VCaP (cell line): Measurements from ENCODE around the gene TAGLN2.

ENCODE experiments used
- H3K27ac ChIP-seq: fragments of 450-650 bp; 2 replicates; pipeline ENCODE4 v1.5.1; 2017
- TF ChIP-seq, protein P1 (sequence below): fragments of 450-650 bp; conservative IDR thresholded peaks from 2 replicates; pipeline ENCODE4 v1.5.1; 2017; ENCODE audit warnings: mild to moderate bottlenecking, moderate library complexity

Gene TAGLN2

DNA sequence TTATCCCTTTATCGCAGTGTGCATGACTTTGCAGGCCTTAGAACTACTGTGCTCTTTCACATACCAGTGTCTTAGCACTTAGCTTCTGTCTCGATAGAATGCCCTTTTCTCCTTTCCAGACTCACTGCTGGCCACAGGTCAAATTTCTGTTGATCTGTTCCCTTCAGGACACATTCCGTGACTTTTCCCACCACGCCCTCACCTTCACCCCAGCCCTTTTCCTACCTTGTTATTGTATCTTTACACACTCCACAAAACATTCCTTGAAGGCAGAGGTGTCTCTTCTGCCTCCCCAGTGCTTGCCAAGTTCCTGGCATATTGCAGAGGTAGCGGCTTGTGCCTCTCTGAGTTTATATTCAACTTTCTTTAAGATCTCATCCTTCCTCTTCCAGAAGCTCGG lies 23.8 kb upstream of the TAGLN2 start:
- H3K27ac ChIP-seq, result peak overlapping the region; percentile 19; the same call in 1 of the 2 replicates
- TF ChIP-seq, protein P1, sequence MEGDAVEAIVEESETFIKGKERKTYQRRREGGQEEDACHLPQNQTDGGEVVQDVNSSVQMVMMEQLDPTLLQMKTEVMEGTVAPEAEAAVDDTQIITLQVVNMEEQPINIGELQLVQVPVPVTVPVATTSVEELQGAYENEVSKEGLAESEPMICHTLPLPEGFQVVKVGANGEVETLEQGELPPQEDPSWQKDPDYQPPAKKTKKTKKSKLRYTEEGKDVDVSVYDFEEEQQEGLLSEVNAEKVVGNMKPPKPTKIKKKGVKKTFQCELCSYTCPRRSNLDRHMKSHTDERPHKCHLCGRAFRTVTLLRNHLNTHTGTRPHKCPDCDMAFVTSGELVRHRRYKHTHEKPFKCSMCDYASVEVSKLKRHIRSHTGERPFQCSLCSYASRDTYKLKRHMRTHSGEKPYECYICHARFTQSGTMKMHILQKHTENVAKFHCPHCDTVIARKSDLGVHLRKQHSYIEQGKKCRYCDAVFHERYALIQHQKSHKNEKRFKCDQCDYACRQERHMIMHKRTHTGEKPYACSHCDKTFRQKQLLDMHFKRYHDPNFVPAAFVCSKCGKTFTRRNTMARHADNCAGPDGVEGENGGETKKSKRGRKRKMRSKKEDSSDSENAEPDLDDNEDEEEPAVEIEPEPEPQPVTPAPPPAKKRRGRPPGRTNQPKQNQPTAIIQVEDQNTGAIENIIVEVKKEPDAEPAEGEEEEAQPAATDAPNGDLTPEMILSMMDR, result no peak

DNA sequence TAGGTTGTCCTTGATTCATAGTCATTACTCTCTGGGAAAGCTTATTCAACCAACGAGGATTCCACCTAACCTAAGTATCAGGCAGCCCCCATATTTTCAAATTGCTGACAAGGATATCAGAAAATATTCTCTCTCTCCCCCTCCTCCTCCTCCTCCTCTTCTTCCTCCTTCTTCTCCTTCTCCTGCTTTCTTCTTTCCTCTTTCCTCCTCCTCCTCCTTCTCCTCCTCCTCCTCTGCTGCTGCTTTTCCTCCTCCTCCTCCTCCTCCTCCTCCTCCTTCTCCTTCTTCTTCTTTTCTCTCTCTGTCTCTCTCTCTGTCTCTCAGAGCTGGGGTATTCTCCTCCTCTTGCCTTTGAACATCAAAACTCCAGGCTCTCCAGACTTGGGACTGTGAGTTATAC lies 22.6 kb upstream of the TAGLN2 start:
- TF ChIP-seq, protein P1, result no peak
- no peak overlapping the region for H3K27ac ChIP-seq

DNA sequence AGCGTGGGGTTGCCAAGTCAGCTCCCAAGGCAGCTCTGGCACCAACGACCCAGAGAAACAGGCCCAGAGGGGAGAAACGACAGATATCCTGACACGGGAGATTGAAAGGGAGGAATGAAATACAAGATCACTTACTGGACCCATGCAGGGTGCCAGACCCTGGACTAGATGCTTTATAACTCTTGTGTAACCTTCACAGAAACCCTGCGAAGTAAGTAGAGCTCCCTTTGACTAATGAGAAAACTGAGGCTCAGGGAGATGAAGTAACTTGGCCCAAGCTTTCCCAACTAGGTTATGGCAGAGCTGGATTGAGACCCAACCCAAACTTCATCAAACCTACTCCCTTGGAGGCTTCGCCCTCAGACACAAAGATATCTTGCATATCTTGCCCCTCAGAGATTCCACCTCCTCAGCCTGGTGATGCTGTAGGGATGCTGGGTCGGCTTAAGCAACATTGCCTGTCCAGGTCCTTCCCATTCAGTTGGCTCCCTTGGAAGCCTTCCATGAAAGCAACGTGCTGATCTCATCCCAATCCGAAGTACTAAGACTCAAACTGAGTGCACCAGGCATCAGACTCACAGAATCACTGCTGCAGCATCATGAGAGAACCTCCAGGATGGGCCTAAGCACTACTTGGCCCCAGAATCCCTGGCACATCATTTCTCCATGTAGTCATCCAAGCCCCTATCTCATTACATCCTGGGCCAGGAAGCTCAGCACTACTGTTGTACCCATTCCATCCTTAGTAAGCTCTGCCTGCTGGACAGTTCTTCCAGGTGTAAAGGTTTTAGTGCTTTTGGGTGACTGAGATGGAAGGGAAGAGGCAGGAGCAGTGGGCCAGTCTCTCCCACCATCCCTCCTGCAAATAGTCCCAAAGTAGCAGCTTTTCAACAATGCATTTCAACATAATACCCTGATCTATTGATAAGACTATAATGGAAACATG lies 21.2 kb upstream of the TAGLN2 start:
- TF ChIP-seq, protein P1, result no peak
- peak overlapping the region; percentile 92 for H3K27ac ChIP-seq

DNA sequence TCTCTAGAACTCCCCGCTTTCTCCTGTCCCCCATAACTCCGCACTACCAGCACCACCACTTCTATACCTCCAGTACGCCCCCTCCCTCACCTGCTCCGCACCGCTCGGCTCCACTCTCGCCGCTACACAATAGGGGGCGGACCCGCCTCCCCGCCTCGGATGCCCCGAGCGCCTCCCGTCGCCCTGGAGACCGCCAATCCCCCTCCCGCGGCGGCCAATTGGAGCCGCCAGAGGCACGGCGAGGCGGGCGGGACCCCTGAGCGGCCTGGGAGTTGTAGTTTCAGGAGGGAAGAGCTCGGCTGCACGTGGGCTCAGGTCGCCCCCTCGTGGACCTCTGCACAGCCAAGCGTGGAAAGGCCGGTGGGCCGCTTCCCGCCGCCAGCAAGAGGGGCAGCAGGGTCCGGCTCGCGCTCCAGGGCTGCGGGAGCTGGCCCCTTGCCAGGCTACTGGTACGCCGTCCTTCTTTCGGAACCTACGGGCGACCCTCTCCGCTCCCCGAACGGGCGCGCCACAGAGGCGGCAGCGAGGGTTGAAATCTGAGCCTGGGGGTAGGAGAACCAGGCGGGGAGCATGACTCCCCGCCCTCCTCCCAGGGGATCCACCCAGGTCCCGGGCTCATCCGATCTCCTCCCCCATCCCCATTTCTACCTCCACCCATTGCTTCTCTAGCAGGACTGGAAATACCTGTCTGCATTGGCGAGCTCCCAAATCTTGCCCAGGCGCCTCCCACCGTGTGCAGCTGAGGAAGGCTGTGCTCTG lies 20.4 kb upstream of the TAGLN2 start, which contains the start of gene IGSF9:
IGSF9 (minus strand) TSS at position 131 of the 759 bp plus-strand sequence. CDS start 2,159 bp downstream, outside the sequence.
- H3K27ac ChIP-seq, result peak within 1 kb of the TSS; percentile 92
- TF ChIP-seq, protein P1, result peak; percentile 66

DNA sequence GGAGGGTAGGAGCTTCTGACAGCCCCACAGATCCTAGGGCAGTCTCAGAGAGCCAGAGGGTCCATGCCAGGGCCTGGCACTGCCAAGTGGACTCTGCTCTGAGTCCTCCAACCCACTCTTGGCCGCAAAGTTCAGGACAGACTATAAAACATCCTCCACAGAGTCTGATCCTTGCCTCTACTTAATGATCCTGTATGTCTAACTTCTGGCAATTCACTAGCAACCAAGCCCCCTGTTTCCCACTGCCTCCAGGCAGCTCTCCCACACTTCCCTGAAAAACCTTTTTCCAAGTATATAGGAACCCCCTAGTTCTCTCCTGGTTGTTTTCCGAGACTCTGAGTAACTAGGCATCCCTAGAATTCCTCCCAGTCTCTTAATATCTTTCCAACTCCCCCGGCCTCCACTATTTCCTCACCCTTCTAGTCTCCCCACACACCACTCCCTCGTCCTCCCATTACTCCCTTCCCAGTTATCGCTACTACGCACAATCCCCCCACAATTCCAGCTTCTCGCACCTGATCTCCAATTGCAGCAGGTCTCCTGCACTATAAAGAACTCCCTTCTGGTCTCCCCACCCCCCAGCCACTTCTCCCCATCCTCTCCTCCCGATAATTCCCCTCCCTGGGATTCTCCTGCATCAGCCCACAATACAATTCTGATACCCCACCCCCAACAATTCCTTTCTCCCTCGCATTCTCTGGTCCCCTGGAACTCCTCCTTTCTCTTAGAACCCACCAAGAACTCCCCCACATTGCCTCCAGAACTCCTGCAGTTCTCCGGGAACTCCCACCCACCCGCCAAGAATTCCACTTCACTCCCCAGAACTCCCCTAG lies 19.5 kb upstream of the TAGLN2 start:
- TF ChIP-seq, protein P1, result no peak
- peak overlapping the region; percentile 92 for H3K27ac ChIP-seq

DNA sequence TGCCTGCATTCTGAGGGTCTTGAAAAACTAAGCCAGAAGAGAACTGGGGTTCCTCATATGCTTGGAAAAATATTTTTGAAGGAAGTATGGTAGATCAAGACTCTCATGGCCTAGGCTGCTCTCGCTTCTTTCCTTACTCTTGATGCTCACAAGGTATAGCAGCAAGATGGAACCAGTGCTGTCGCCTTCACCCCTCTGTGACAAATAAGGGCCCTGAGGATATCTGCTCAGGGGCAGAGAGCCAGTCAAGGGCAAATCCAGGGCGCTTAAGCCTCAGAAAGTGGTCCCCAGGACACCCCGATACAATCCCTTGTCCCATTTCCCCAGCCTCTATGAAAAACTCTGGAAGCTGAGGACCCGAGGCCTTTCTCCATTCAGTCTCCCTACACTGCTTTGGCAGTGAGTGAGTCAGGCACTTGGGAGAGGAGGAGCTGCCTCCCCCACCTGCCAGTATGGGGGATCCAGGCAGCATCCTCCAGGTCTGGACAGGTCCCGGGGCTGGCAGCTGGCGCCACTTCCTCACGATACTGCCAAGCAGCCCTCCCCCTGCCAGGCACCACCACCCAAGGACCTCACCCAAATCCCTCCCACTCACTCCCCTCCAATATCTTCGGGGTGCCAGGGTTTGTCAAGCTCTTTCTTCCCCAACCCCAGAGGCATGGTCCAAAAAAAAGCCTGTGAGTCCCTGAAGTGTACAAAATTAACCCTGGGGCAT lies 18.8 kb upstream of the TAGLN2 start:
- H3K27ac ChIP-seq, result peak overlapping the region; percentile 92; the same call in 1 of the 2 replicates
- TF ChIP-seq, protein P1, result no peak
